Caki2 (cell line): ENCODE results near the gene TMEM132D. TPM values are rescaled to one million over a fixed set of nuclear protein-coding genes. Genes with fewer than 3 reads are reported as not detected.

Experiments used
- DNase-seq: peaks from one replicate; pipeline ENCODE4 v3.0.0-alpha.2; 2015; ENCODE audit warnings: low read depth
- in situ Hi-C: cut with HindIII; loops from 2 replicates; pipeline ENCODE4 v1.10.0; 2016; ENCODE audit warnings: low sequenced_read_pairs, low pct_unique_long_range_greater_than_20kb, mixed read lengths
- total RNA-seq: library from RNA; depleted of rRNA; stranded (reverse); fragments of >200 nt; shearing (Covaris generic); gene quantifications from 2 replicates; pipeline ENCODE4 v1.2.3, GENCODE V29; 2014; ENCODE audit warnings: low replicate concordance

The TMEM132D gene
- total RNA-seq, 1 experiment from 2014 or later, result not detected

DNA sequence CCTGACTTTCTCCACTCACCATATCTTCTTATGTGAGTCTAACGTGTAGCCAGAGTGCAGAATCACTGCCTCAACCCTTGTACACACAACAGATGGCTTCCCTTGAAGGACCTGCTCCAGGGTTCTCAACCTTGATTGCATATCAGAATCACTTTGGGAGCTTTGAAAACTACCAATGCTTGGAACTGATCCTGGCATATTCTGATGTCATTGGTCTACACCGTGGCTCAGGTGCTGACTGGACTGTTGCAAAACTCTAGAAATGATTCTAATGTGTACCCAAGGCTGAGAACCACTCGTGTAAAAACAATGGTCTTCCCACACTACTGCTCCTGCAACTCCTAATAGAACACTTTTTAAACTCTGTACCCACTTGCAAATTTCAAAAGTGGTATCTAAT is 18.5 kb downstream of the TMEM132D start:
- DNase-seq, result no peak
- in situ Hi-C loops, result no loop called here

DNA sequence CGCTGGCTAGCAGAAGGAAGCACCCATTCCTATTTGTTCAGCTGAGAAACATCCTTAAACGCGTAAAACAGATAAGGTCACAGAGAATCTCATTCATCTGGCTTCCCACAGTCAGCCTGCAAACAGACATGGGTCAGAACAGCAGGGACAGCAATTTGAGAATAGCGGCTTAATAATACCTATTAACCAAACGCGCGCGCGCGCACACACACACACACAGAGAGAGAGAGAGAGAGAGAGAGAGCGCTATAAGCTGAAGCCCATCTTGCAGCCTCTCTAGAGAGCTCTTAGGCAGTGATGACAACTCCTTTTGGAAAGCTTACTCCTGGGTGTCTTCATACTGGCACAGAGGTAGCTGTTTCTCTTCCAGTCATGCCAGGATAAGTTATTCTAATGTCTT is 26.4 kb downstream of the TMEM132D start:
- DNase-seq, result no peak
- in situ Hi-C loops, result no loop called here

GRCh38 chr12:129873833-129874208 is 30.0 kb downstream of the TMEM132D start:
- in situ Hi-C loops, result no loop called here
- DNase-seq, result no peak

DNA sequence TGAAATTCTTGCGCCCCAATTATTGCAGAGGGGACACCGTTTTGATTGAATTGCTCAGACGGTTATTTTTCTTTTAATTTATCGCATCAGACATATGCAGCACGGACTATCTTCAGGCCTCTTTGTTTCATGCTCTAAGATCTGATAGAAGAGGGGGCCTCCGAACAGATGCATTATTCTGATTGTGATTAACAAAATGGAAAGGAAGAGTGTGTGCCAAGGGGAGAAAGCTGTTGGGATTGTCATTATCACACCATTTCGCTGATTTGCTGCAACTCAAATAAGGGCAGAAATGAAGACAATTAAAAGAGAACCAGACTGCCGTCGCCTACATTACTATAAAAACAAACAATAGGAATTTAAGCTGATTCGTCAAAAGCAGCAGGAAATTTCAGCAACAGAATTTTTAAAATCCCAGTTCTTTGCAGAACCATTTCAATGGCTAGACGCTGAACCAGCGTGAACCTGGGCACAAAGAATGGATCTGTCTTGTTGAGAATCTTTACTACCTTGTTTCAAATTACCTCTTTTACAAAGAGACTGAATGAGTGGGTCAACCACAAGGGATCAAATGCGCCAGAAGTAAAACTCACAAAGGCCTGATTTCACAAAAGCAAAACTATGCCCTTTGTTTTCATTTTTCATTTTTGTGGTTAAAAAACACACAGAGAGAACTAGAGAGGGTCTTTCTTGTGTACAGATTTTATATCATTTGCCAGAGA is 30.6 kb downstream of the TMEM132D start:
- no peak for DNase-seq
- in situ Hi-C loops, result no loop called here

GRCh38 chr12:129871991-129872972 is 31.5 kb downstream of the TMEM132D start:
- in situ Hi-C loops, result no loop called here
- no peak for DNase-seq

- in situ Hi-C loops, result no loop called here
- no peak for DNase-seq
Observed at GRCh38 chr12:129870796-129871195, 33.0 kb downstream of the TMEM132D start.

- DNase-seq, result no peak
- in situ Hi-C loops, result no loop called here
Observed at GRCh38 chr12:129870136-129870535, 33.7 kb downstream of the TMEM132D start.

DNA sequence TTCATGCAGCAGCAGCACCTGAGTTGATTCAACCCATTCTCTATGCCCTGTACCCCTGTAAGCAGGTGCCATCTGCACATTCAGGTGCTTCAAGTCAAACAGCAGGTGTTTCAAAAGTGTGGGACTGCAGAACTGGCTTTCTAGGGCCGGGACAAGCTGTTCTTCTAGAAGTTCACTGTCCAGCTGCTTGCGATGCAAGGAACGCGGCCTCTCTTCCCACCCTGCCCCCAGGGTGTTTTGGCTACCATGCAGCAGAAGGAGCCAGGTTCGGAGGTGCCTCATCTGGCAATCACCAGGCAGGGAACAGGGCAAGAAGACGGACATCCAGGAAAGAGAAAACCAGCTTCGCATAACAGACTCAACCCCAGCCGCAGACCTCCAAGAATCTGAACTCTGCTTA is 35.2 kb downstream of the TMEM132D start:
- in situ Hi-C loops, result no loop called here
- DNase-seq, result no peak

DNA sequence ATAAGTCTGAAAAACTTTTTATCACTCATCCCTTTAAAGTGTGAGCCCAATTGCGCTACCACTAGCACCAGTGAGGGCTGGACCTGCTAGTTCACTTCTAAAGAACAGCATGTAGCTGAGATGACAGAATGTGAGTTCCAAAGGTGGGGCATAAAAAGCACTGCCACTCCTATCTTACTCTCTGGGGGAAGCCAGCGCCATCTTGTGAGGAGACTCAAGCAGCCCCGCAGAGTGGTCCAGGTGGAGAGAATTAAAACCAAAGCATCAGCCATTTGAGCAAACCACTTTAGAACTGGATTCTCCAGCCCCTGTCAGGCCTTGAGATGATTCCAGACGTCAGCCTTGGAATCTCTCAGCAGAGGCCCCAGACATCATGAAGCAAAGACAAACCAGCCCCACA is 39.9 kb downstream of the TMEM132D start:
- in situ Hi-C loops, result no loop called here

GRCh38 chr12:129862561-129863175 is 41.2 kb downstream of the TMEM132D start:
- no peak for DNase-seq
- in situ Hi-C loops, result no loop called here

More for the DNA sequence above, 39.9 kb downstream of the TMEM132D start:
- DNase-seq, result no peak

- in situ Hi-C loops, result no loop called here
- no peak for DNase-seq
Observed at GRCh38 chr12:129861951-129862350, 41.9 kb downstream of the TMEM132D start.

DNA sequence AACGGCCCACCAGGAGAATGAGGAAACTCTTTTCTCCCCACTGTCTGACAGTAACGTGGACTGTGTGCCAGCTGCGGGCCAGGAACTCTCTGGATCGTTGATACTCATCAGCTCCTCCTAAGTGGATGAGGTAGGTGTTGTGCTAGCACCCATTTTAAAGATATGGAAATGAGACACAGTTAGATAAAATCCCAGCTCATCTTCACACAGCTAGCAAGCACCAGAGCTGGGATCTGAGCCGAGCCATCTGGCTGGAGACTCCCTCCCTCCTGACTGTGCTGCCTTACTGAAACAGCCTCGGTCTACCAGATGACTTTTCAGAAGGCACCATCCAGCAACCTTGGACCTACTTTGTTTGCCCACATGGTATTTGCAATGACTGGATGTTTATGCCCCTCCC is 49.2 kb downstream of the TMEM132D start:
- in situ Hi-C loops, result no loop called here
- no peak for DNase-seq

DNA sequence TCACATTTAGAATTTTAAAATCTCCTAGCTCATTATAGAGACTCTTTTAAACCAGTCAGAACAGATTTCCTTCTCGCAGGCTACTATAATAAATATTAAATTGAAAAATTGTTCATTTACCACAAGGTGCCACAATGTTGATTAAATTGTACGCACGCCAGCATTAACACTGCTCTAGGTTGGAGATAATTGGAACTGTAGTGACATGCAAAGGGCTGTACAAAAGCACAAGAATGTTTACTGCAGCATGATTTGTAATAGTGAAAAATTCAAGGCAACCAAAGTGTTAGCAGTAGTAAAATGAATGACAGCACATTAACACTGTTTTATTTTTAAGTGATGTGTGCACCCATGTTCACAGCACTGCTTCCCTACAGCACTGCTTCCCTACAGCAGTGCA is 52.5 kb downstream of the TMEM132D start:
- no peak for DNase-seq
- in situ Hi-C loops, result no loop called here

DNA sequence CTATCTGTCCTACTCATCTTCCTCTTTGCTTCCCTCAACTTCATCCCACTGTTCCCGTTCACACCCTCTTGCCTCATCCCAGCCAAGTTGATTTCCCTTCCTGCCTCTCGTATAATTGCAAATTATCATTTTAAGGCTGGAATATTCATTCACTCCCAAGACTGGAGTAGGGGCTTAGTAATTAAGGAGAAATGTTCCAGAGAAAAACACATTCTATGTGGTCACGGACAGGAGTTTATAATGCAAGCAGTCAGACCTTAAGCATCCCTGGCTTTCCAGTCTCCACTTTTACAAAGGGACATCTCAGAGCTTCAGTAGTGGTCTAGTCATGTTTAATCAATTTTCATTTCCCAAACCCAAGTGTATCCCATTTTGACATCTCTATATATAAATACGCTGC is 54.9 kb downstream of the TMEM132D start:
- DNase-seq, result no peak
- in situ Hi-C loops, result no loop called here

- in situ Hi-C loops, result no loop called here
Observed at GRCh38 chr12:129847063-129847462, 56.8 kb downstream of the TMEM132D start.

DNA sequence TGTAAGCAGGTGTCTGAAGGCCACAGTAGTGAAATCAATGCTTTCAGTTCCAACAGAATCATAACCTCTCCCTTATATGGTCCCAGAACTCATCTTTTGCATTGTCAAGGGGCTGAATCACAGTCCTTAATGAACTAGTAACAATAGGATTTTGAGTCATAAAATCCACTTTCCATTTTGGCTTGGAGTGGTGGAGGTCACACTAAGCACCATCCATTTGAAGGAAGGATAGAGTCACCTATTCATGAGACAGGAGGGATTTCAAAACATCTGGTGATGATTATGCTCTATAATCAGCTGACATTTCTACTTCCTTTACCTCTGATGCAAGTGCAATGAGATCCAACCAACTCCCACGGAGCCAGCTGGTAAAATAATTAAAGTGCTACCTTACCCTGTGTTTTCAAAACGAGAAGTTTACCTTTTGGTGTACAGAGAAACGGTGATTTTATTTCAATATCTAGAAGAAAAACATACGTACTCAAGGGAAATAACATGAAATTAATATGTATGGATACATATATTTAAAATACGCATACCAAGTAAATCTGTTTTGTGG is 59.1 kb downstream of the TMEM132D start:
- no peak for DNase-seq
- in situ Hi-C loops, result no loop called here

More at GRCh38 chr12:129847063-129847462, 56.8 kb downstream of the TMEM132D start:
- DNase-seq, result no peak

DNA sequence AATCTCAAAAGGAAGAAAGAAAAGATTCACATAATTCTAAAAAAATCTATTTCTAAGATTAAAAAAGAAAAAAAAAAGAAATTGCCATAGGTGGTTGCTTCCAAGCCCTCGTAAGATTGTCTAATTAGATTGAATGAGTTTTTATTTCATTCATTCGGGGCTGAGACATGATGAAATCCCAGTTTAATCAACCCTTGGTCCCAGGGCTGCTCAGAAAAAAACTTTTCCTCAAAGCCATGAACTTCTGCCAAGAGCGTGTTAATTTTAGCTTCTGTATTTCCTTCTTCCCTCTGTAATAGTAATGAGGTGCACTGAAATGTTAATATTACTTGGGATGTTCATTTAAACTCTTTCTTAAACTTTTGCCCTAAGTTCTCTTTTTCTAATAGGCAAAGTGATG is 62.6 kb downstream of the TMEM132D start:
- DNase-seq, result no peak
- in situ Hi-C loops, result no loop called here

DNA sequence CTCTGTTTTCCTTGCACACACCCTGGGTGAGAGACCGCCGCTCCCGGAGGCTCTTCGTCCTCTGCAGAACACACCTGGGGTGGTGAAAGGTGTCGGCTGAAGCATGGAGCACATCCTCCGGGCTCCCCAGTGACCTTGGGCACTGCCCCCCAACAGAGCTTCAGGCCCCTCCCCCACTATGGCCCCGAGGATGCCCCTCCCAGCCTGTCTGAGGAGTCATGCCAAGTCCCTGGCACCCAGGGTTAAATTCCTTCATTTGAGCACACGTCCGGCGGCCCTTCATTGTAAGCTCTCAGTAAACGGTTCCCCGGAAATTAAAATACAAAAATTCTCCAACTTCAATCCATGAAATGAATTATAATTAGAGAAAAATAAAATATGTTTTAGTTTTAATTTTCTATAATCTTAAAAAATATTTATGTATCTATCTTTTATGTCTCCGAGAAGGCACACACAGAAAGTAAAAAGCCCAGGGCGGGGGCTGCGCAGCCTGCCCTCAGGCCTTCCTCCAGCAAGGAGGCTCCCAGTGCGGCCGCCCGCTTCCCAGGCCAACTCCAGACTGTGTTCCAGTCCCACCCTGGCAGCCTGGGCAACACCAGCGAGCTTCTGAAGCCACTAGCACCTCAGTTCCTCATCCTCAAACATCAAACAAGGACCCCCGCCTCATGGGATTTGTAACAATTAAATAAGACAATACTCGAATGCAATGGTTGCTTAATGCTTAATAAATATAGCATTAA is 63.5 kb downstream of the TMEM132D start:
- DNase-seq, result no peak
- in situ Hi-C loops, result no loop called here
